PFSK-1 (cell line): Measurements from ENCODE around the gene PHACTR4.

ENCODE experiments used
- FOXP2 ChIP-seq: optimal IDR thresholded peaks from 2 replicates; pipeline ENCODE3; 2011; ENCODE audit warnings: borderline replicate concordance, control low read depth, inconsistent platforms; ENCODE audit not compliant: insufficient read depth; ENCODE audit errors: extremely low read length, extremely low read depth
- POLR2AphosphoS5 ChIP-seq: IDR thresholded peaks from 2 replicates; pipeline ENCODE4 v1.6.1; 2012; ENCODE audit warnings: low read depth, mild to moderate bottlenecking, control low read depth, low read length, moderate library complexity
- REST ChIP-seq, 2 experiments: IDR thresholded peaks; 2 replicates each; pipeline versions ENCODE4 v1.6.1 to v1.8.0; 2011 to 2012; ENCODE audit warnings: low read depth in 2 of 2, low read length in 2 of 2, control low read depth in 1 of 2, inconsistent platforms in 1 of 2, mild to moderate bottlenecking in 1 of 2, moderate library complexity in 1 of 2; ENCODE audit not compliant: insufficient read depth in 1 of 2
- SIN3A ChIP-seq: IDR thresholded peaks from 2 replicates; pipeline ENCODE4 v1.6.1; 2012; ENCODE audit warnings: mild to moderate bottlenecking, low read length, moderate library complexity, borderline replicate concordance; ENCODE audit not compliant: insufficient read depth
- TAF1 ChIP-seq: IDR thresholded peaks from 2 replicates; pipeline ENCODE4 v1.6.1; 2012; ENCODE audit warnings: low read length, control low read depth, borderline replicate concordance; ENCODE audit not compliant: insufficient read depth

Gene PHACTR4

GRCh38 chr1:28370239-28371009 lies 884 bp downstream of the PHACTR4 start:
- TF ChIP-seq POLR2AphosphoS5 (no peak), FOXP2 (no peak), SIN3A (no peak), REST (IDR thresholded peaks at IDR 0.05; ENCODE audit: insufficient read depth in 1 of 2, low read depth in 2 of 2, low read length in 2 of 2) (no peak), TAF1 (no peak)

- TF ChIP-seq SIN3A: no peak
- TF ChIP-seq POLR2AphosphoS5: no peak
- TF ChIP-seq TAF1: no peak
- no peak for TF ChIP-seq REST (IDR thresholded peaks at IDR 0.05; ENCODE audit: insufficient read depth in 1 of 2, low read depth in 2 of 2, low read length in 2 of 2)
- no peak for TF ChIP-seq FOXP2
Observed at GRCh38 chr1:28371010-28371377, 1.5 kb downstream of the PHACTR4 start.

- TF ChIP-seq REST (IDR thresholded peaks at IDR 0.05; ENCODE audit: insufficient read depth in 1 of 2, low read depth in 2 of 2, low read length in 2 of 2) (no peak), POLR2AphosphoS5 (no peak), FOXP2 (no peak), SIN3A (no peak)
Observed at GRCh38 chr1:28374297-28374696, 4.8 kb downstream of the PHACTR4 start.

- TF ChIP-seq POLR2AphosphoS5: no peak
- TF ChIP-seq SIN3A: no peak
- no peak for TF ChIP-seq FOXP2
- no peak for TF ChIP-seq TAF1
- no peak for TF ChIP-seq REST (IDR thresholded peaks at IDR 0.05; ENCODE audit: insufficient read depth in 1 of 2, low read depth in 2 of 2, low read length in 2 of 2)
Observed at GRCh38 chr1:28378906-28379305, 9.4 kb downstream of the PHACTR4 start.

GRCh38 chr1:28380394-28380793 lies 10.9 kb downstream of the PHACTR4 start:
- no peak for TF ChIP-seq POLR2AphosphoS5
- no peak for TF ChIP-seq TAF1
- TF ChIP-seq FOXP2: no peak
- no peak for TF ChIP-seq REST (IDR thresholded peaks at IDR 0.05; ENCODE audit: insufficient read depth in 1 of 2, low read depth in 2 of 2, low read length in 2 of 2)
- no peak for TF ChIP-seq SIN3A
